ENCODE measurements around the gene KMT2D. TPM values are rescaled to one million over a fixed set of nuclear protein-coding genes. Genes with fewer than 3 reads are reported as not detected.
A peak's percentile ranks its signal among the peaks of the same experiment; 100 is the strongest.

KMT2D gene
- total and polyA plus RNA-seq, 4 donors, result 11.5 to 97.4 (median 51.5) TPM

DNA sequence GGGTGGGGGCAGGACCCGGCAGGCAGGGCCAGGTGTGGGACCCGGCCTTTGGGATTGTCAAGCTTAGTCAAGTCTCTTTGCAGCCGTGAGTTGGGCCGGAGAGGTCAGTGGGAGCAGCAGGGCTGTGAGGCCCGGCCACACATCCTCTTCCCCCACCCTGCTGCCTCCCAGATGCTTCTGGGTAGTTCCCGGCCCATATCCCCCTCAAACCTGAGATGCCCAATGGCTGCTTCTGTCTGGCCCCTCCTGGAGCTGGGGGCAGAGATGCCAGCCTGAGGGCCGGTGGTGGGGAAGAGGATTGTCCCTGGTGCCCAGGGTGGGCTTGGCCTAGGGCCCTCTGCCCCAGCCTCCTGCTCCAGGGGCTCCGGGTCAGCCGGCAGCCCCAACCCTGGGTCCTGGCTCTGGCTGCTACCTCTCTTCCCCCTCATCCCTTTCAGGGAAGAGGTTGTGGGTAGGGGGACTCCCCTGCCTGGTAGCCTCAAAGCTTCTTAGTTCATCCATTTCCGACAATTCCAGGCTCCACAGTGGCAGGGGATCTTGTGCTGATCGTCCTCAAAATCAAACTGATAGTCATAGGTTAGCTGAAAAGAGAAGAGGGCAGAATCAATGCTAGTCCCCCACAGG, 39.2 kb downstream of the KMT2D start:
- intact Hi-C loops (cut with DNase I), result no loop called here
- ATAC-seq (ENCODE audit: low FRiP score) (no peak), DNase-seq (peak in 1 of 2 donors; percentile 48)
- no peaks in the 10 kb centered on the region for H3K9me3 ChIP-seq (ENCODE audit: control insufficient read depth, low read length)
- no peak overlapping the region for H3K27ac ChIP-seq (ENCODE audit: low read depth in 1 of 2, low read length in 2 of 2)
- no peaks in the 10 kb centered on the region for H3K27me3 ChIP-seq (ENCODE audit: control insufficient read depth in 1 of 2, insufficient read depth in 2 of 2, low read length in 1 of 2)
- H3K4me1 ChIP-seq (ENCODE audit: control insufficient read depth in 1 of 2, insufficient read depth in 2 of 2, low read length in 2 of 2), result no peaks in the 10 kb centered on the region
- peaks cover 0 to 13% of the 10 kb centered on the region in 2 donors for H3K36me3 ChIP-seq (ENCODE audit: control insufficient read depth in 1 of 2, insufficient read depth in 2 of 2, low read length in 1 of 2)
- no peak overlapping the region for H3K4me3 ChIP-seq (ENCODE audit: low read length in 2 of 2)
- WGBS, 2 donors, result 74 to 78% methylated on average over 10 to 11 of the region's 11 CpGs

DNA sequence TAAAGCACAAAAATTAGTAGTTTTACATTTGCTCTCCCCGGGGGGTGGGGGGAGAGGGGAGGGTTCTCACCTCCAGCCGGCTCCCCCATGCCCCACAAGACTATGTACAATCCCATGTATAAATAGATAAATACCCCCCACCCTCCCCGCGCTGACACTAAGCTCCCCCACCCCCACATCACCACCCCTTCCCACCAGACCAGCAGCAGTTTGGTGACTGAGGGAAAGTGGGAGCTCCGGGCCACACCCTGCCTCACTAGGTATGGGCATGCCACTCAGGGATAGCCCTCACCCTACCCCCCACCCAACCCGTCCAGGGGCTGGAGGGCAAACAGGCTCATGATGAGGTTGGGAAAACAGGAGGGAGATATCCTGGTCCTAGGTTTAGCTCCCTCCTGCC, 40.2 kb downstream of the KMT2D start:
- 76 to 85% methylated on average over 6 of the region's 6 CpGs for WGBS, 2 donors
- Histone ChIP-seq H3K9me3 (ENCODE audit: control insufficient read depth, low read length) (no peaks in the 10 kb centered on the region), H3K4me1 (ENCODE audit: control insufficient read depth in 1 of 2, insufficient read depth in 2 of 2, low read length in 2 of 2) (no peaks in the 10 kb centered on the region), H3K4me3 (ENCODE audit: low read length in 2 of 2) (no peak overlapping the region), H3K36me3 (ENCODE audit: control insufficient read depth in 1 of 2, insufficient read depth in 2 of 2, low read length in 1 of 2) (peaks cover 0 to 9% of the 10 kb centered on the region in 2 donors), H3K27ac (ENCODE audit: low read depth in 1 of 2, low read length in 2 of 2) (no peak overlapping the region), H3K27me3 (ENCODE audit: control insufficient read depth in 1 of 2, insufficient read depth in 2 of 2, low read length in 1 of 2) (no peaks in the 10 kb centered on the region)
- intact Hi-C loops (cut with DNase I), result no loop called here
- ATAC-seq (ENCODE audit: low FRiP score) (no peak), DNase-seq (peak in 1 of 2 donors; percentile 54)

DNA sequence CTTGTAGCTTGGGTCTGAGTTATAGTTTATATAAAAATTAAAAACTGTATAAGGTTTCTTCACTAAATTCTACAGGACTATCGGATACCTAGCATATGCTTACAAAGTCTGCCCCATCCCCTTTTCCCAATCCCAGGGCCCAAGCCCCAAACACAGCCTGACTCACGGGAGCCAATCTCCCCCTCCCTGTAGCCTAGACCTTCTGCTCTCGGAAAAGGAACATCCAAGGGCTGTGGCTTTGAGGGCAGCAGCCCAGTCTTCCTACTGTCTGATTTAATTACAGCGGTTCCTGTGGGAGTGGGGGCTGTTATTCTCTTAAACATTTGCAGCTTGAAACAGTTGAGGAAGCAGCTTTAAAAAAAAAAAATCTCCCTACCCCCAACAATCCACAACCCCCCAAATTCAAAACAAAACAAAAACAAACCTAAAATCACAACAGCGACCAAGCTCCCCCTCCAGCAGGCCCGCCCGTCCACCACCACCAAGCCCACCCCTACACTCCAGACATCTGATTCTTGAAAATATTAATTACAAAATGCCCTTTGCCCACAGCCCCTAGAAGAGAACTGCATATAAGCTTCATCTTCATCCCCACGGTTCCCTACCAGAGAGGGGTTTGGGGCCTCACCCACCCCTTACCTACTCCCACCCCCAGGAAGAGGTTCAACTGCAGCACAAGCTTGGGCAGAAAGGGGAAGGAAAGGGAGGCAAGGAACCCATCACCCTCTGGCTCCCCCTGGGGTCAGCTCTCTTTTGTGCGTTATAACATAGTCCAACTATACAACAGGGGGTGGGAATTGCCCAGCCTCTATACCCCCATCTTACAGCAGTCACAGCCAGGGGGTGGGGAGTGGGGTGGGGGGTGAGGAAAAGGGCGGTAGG, 40.9 kb downstream of the KMT2D start:
- Histone ChIP-seq H3K9me3 (ENCODE audit: control insufficient read depth, low read length) (no peaks in the 10 kb centered on the region), H3K36me3 (ENCODE audit: control insufficient read depth in 1 of 2, insufficient read depth in 2 of 2, low read length in 1 of 2) (peaks cover 0 to 7% of the 10 kb centered on the region in 2 donors), H3K27ac (ENCODE audit: low read depth in 1 of 2, low read length in 2 of 2) (no peak overlapping the region), H3K4me1 (ENCODE audit: control insufficient read depth in 1 of 2, insufficient read depth in 2 of 2, low read length in 2 of 2) (no peaks in the 10 kb centered on the region), H3K27me3 (ENCODE audit: control insufficient read depth in 1 of 2, insufficient read depth in 2 of 2, low read length in 1 of 2) (no peaks in the 10 kb centered on the region), H3K4me3 (ENCODE audit: low read length in 2 of 2) (no peak overlapping the region)
- intact Hi-C loops (cut with DNase I), result no loop called here
- 62 to 67% methylated on average over 10 of the region's 10 CpGs for WGBS, 2 donors
- ATAC-seq (ENCODE audit: low FRiP score) (no peak), DNase-seq (peak in 1 of 2 donors; percentile 61)

DNA sequence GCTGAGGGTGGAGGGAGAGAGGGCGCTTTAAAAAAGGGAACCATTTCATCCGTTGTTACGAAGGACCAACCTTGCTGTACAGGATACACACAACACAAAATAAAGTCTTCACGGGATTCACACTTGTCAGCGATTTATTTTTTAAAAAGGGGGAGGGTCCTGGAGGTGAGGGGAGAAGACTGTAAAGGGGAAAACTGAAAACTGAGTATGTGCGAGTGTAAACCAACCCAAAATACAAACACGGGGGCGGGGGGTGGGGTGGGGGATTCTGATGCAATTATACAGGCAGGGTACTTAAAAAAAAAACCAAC, 41.5 kb downstream of the KMT2D start:
- ATAC-seq (ENCODE audit: low FRiP score), result peak; percentile 3
- intact Hi-C loops (cut with DNase I), result no loop called here
- no peaks in the 10 kb centered on the region for H3K4me1 ChIP-seq (ENCODE audit: control insufficient read depth in 1 of 2, insufficient read depth in 2 of 2, low read length in 2 of 2)
- H3K36me3 ChIP-seq (ENCODE audit: control insufficient read depth in 1 of 2, insufficient read depth in 2 of 2, low read length in 1 of 2), result peaks cover 0 to 7% of the 10 kb centered on the region in 2 donors
- H3K9me3 ChIP-seq (ENCODE audit: control insufficient read depth, low read length), result no peaks in the 10 kb centered on the region
- no peaks in the 10 kb centered on the region for H3K27me3 ChIP-seq (ENCODE audit: control insufficient read depth in 1 of 2, insufficient read depth in 2 of 2, low read length in 1 of 2)
- peak overlapping the region; percentile 45 to 71 for H3K4me3 ChIP-seq (ENCODE audit: low read length in 2 of 2)
- H3K27ac ChIP-seq (ENCODE audit: low read depth in 1 of 2, low read length in 2 of 2), result peak overlapping the region; percentile 28 to 79
- DNase-seq, result no peak
- 3% methylated on average over 8 of the region's 8 CpGs for WGBS, 2 donors

DNA sequence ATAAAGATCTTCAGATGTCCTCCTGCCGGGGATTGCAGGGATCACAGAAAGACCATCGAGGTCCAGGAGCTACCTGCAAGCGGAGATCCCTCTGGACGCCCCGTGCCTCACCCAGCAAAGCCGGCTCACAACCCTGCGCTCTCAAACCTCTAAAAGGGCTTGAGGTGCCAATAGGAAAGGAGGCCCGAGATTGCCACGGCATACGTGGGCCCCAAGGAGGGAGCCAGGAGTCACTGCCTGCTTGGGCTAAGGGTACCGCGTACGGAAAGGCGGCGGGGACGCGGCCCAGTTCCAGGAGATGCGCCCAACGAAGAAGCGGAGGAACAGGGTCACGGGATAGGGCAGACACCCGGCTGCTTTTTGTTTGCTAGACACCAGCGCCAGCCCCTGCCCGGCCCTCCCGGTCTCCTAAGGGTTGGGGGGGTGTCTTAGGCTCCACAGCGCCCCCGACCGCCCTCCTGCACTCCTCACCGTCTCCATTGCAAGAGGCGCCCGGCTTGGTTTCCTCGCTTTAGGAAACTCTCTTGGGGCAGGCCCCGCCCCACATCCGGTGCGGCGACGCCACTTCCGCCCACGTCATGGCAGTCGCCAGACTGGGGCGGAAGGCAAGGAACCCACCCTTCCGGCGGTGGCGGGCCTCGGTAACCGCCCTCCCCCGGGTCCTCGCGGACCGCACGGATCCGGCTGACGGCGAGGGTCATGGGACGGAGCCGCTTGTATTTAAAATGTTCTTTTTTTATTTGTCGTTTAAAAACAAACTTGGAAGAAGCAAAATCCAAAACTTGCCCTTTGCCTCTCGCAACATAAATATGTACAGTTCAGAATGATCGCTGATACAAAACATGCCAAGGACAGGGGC, 42.1 kb downstream of the KMT2D start, which contains the start of gene PRKAG1:
Gene PRKAG1, minus strand, starts transcription at position 516 of the 859 bp plus-strand sequence. Its CDS starts 36 bp downstream, at position 480.
- no peaks in the 10 kb centered on the region for H3K4me1 ChIP-seq (ENCODE audit: control insufficient read depth in 1 of 2, insufficient read depth in 2 of 2, low read length in 2 of 2)
- H3K27me3 ChIP-seq (ENCODE audit: control insufficient read depth in 1 of 2, insufficient read depth in 2 of 2, low read length in 1 of 2), result no peaks in the 10 kb centered on the region
- H3K4me3 ChIP-seq (ENCODE audit: low read length in 2 of 2), result peak within 1 kb of the TSS; percentile 66 to 78
- H3K9me3 ChIP-seq (ENCODE audit: control insufficient read depth, low read length), result no peaks in the 10 kb centered on the region
- H3K36me3 ChIP-seq (ENCODE audit: control insufficient read depth in 1 of 2, insufficient read depth in 2 of 2, low read length in 1 of 2), result peaks cover 0 to 7% of the 10 kb centered on the region in 2 donors
- intact Hi-C loops (cut with DNase I), result no loop called here
- peak within 1 kb of the TSS; percentile 28 to 79 for H3K27ac ChIP-seq (ENCODE audit: low read depth in 1 of 2, low read length in 2 of 2)
- ATAC-seq (ENCODE audit: low FRiP score), result peak; percentile 96
- peak; percentile 98 to 99 for DNase-seq
- WGBS, 2 donors, result 0 to 1% methylated on average over 59 of the region's 59 CpGs

DNA sequence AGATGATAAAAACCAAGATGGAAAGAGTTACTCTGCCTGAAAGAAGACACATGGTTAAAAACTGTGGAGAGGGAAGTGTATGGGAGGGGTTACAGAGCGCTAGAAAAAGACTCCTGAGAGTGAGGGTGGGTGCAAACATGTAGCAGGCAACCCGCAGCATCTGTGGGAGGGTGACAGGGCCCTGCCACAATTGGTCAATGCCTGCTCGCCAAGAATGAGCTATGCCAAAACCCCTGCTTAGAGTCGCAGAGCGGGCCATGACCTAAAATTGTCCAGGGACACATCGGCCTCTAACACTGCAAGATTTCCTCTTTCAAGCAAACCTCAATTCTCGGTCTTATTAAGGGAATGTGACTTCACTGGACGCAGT, 42.7 kb downstream of the KMT2D start:
- no peaks in the 10 kb centered on the region for H3K4me1 ChIP-seq (ENCODE audit: control insufficient read depth in 1 of 2, insufficient read depth in 2 of 2, low read length in 2 of 2)
- intact Hi-C loops (cut with DNase I), result no loop called here
- H3K36me3 ChIP-seq (ENCODE audit: control insufficient read depth in 1 of 2, insufficient read depth in 2 of 2, low read length in 1 of 2), result peaks cover 0 to 7% of the 10 kb centered on the region in 2 donors
- no peaks in the 10 kb centered on the region for H3K9me3 ChIP-seq (ENCODE audit: control insufficient read depth, low read length)
- WGBS, 2 donors, result 0% methylated on average over 8 of the region's 8 CpGs
- peak; percentile 12 for ATAC-seq (ENCODE audit: low FRiP score)
- DNase-seq, result peak in 1 of 2 donors; percentile 67
- H3K4me3 ChIP-seq (ENCODE audit: low read length in 2 of 2), result peak overlapping the region; percentile 66 to 78
- peak overlapping the region in 1 of 2 donors; percentile 38 for H3K27ac ChIP-seq (ENCODE audit: low read depth in 1 of 2, low read length in 2 of 2)
- H3K27me3 ChIP-seq (ENCODE audit: control insufficient read depth in 1 of 2, insufficient read depth in 2 of 2, low read length in 1 of 2), result no peaks in the 10 kb centered on the region

DNA sequence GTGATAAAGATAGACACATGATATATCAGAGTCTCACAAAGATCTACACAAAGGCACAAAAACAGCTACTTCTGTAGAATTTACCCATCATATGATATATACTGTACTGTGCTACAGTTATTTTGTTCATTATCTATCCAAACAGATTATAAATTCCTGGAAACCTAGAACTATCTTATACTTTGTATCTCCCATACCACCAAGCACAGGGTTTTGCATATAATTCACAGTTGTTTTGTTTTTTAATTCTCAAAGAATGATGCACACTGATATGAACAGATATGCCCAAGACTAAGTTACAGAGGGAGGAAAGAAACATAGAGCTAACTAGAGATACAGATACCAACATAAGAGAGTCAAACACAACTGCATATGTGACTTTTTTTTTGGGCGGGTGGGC, 45.4 kb downstream of the KMT2D start:
- 88 to 91% methylated on average over 1 of the region's 1 CpG for WGBS, 2 donors
- H3K9me3 ChIP-seq (ENCODE audit: control insufficient read depth, low read length), result no peaks in the 10 kb centered on the region
- no peaks in the 10 kb centered on the region for H3K36me3 ChIP-seq (ENCODE audit: control insufficient read depth in 1 of 2, insufficient read depth in 2 of 2, low read length in 1 of 2)
- H3K27me3 ChIP-seq (ENCODE audit: control insufficient read depth in 1 of 2, insufficient read depth in 2 of 2, low read length in 1 of 2), result no peaks in the 10 kb centered on the region
- no peaks in the 10 kb centered on the region for H3K4me1 ChIP-seq (ENCODE audit: control insufficient read depth in 1 of 2, insufficient read depth in 2 of 2, low read length in 2 of 2)
- H3K4me3 ChIP-seq (ENCODE audit: low read length in 2 of 2), result no peak overlapping the region
- ATAC-seq (ENCODE audit: low FRiP score) (no peak), DNase-seq (no peak)
- intact Hi-C loops (cut with DNase I), result no loop called here
- H3K27ac ChIP-seq (ENCODE audit: low read depth in 1 of 2, low read length in 2 of 2), result no peak overlapping the region

DNA sequence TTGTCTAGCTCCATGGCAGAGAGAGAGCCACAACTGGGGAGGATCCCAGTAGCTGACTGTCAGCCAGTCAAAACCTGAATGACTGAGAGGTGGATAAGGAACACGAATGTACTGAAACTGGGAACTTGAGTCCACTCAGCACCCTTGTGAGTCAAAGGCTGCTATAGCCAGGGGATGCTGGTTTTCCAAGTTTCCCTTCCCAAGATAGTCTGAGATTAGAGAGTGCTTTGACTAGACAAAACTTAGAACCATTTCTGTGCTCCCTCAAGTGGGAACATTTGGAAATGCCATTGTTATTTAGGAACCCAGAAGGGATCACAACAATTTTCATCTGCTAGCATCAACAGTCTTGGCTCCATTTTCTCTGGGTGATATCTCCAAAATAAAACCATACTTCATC, 46.0 kb downstream of the KMT2D start:
- Histone ChIP-seq H3K9me3 (ENCODE audit: control insufficient read depth, low read length) (no peaks in the 10 kb centered on the region), H3K27me3 (ENCODE audit: control insufficient read depth in 1 of 2, insufficient read depth in 2 of 2, low read length in 1 of 2) (no peaks in the 10 kb centered on the region), H3K27ac (ENCODE audit: low read depth in 1 of 2, low read length in 2 of 2) (no peak overlapping the region), H3K36me3 (ENCODE audit: control insufficient read depth in 1 of 2, insufficient read depth in 2 of 2, low read length in 1 of 2) (no peaks in the 10 kb centered on the region), H3K4me3 (ENCODE audit: low read length in 2 of 2) (no peak overlapping the region), H3K4me1 (ENCODE audit: control insufficient read depth in 1 of 2, insufficient read depth in 2 of 2, low read length in 2 of 2) (no peaks in the 10 kb centered on the region)
- DNase-seq (no peak), ATAC-seq (ENCODE audit: low FRiP score) (no peak)
- WGBS, 2 donors, result 22 to 26% methylated on average over 1 of the region's 1 CpG
- intact Hi-C loops (cut with DNase I), result no loop called here
